Measurements from ENCODE around the gene SCAMP2.

DNA sequence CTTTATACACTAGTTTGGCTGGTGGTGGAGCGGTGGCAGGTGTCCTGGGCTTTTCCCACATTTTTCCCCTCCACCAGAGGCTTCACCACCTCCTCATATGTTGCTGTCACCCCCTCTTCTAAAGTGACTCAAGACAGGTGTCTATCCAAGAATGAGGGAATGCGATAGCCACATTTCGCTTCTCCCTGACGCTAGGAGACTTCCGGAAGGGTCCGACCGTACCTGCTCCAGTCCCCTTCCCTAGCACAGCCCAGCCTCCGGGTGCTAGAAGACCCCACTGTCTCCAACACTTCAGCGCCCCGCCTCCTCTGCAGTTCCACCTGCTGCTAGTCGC is 496 bp downstream of the SCAMP2 start:
- TF ChIP-seq ZFP30 (CRISPR knock-in tag; IDR thresholded peaks at IDR 0.05) (no peak), ZNF8 (CRISPR knock-in tag; IDR thresholded peaks at IDR 0.05) (no peak), RARB (CRISPR knock-in tag; IDR thresholded peaks at IDR 0.05) (no peak), TCF4 (CRISPR knock-in tag; IDR thresholded peaks at IDR 0.05; ENCODE audit: borderline replicate concordance) (no peak), ZNF565 (CRISPR knock-in tag; conservative IDR thresholded peaks at IDR 0.05; ENCODE audit: low read depth) (no peak), PPARA (CRISPR knock-in tag; IDR thresholded peaks at IDR 0.05; ENCODE audit: borderline replicate concordance) (no peak), ZFP3 (CRISPR knock-in tag; IDR thresholded peaks at IDR 0.05) (no peak), CSDC2 (CRISPR knock-in tag; IDR thresholded peaks at IDR 0.05) (no peak)
- TF ChIP-seq, protein P1, sequence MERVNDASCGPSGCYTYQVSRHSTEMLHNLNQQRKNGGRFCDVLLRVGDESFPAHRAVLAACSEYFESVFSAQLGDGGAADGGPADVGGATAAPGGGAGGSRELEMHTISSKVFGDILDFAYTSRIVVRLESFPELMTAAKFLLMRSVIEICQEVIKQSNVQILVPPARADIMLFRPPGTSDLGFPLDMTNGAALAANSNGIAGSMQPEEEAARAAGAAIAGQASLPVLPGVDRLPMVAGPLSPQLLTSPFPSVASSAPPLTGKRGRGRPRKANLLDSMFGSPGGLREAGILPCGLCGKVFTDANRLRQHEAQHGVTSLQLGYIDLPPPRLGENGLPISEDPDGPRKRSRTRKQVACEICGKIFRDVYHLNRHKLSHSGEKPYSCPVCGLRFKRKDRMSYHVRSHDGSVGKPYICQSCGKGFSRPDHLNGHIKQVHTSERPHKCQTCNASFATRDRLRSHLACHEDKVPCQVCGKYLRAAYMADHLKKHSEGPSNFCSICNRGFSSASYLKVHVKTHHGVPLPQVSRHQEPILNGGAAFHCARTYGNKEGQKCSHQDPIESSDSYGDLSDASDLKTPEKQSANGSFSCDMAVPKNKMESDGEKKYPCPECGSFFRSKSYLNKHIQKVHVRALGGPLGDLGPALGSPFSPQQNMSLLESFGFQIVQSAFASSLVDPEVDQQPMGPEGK (CRISPR knock-in tag; IDR thresholded peaks at IDR 0.05; ENCODE audit: borderline replicate concordance), result no peak
- TF ChIP-seq, protein P2, sequence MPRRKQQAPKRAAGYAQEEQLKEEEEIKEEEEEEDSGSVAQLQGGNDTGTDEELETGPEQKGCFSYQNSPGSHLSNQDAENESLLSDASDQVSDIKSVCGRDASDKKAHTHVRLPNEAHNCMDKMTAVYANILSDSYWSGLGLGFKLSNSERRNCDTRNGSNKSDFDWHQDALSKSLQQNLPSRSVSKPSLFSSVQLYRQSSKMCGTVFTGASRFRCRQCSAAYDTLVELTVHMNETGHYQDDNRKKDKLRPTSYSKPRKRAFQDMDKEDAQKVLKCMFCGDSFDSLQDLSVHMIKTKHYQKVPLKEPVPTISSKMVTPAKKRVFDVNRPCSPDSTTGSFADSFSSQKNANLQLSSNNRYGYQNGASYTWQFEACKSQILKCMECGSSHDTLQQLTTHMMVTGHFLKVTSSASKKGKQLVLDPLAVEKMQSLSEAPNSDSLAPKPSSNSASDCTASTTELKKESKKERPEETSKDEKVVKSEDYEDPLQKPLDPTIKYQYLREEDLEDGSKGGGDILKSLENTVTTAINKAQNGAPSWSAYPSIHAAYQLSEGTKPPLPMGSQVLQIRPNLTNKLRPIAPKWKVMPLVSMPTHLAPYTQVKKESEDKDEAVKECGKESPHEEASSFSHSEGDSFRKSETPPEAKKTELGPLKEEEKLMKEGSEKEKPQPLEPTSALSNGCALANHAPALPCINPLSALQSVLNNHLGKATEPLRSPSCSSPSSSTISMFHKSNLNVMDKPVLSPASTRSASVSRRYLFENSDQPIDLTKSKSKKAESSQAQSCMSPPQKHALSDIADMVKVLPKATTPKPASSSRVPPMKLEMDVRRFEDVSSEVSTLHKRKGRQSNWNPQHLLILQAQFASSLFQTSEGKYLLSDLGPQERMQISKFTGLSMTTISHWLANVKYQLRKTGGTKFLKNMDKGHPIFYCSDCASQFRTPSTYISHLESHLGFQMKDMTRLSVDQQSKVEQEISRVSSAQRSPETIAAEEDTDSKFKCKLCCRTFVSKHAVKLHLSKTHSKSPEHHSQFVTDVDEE (CRISPR knock-in tag; IDR thresholded peaks at IDR 0.05), result no peak
- TF ChIP-seq, protein P3, sequence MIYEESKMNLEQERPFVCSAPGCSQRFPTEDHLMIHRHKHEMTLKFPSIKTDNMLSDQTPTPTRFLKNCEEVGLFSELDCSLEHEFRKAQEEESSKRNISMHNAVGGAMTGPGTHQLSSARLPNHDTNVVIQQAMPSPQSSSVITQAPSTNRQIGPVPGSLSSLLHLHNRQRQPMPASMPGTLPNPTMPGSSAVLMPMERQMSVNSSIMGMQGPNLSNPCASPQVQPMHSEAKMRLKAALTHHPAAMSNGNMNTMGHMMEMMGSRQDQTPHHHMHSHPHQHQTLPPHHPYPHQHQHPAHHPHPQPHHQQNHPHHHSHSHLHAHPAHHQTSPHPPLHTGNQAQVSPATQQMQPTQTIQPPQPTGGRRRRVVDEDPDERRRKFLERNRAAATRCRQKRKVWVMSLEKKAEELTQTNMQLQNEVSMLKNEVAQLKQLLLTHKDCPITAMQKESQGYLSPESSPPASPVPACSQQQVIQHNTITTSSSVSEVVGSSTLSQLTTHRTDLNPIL (CRISPR knock-in tag; IDR thresholded peaks at IDR 0.05; ENCODE audit: low read depth), result no peak

All from SK-N-SH treated with all-trans-retinoic acid at 6 μM for 48 hours (cell line).